ENCODE measurements around the gene NECAB2. TPM values are rescaled to one million over a fixed set of nuclear protein-coding genes. Genes with fewer than 3 reads are reported as not detected.

The NECAB2 gene
- total and polyA plus RNA-seq, 2 experiments from 2014 or later: 1.6 to 5.1 TPM

DNA sequence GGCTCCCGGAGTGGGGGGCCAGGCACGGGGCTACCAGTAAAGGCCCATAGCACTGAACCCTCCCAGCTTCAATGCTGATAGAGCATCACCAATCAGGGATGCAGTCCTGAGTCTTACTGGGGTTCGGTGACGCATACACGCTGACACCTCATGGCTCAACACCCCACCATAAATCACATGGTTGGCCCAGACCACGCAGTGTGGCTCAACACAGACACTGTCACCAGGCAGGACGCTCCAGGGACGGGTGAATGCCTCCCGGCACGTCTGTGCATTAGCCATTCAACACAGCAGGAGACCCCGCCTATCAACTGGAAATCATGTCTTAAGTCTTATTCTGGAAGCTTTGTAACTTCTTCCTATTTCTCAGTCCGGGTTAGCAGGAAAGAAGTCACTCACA lies 35.0 kb downstream of the NECAB2 start (continued):
- TF ChIP-seq, protein P1, sequence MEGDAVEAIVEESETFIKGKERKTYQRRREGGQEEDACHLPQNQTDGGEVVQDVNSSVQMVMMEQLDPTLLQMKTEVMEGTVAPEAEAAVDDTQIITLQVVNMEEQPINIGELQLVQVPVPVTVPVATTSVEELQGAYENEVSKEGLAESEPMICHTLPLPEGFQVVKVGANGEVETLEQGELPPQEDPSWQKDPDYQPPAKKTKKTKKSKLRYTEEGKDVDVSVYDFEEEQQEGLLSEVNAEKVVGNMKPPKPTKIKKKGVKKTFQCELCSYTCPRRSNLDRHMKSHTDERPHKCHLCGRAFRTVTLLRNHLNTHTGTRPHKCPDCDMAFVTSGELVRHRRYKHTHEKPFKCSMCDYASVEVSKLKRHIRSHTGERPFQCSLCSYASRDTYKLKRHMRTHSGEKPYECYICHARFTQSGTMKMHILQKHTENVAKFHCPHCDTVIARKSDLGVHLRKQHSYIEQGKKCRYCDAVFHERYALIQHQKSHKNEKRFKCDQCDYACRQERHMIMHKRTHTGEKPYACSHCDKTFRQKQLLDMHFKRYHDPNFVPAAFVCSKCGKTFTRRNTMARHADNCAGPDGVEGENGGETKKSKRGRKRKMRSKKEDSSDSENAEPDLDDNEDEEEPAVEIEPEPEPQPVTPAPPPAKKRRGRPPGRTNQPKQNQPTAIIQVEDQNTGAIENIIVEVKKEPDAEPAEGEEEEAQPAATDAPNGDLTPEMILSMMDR (conservative IDR thresholded peaks at IDR 0.05; ENCODE audit: low read depth in 2 of 2): no peak

- Mint-ChIP-seq H3K27ac (no peak overlapping the region), H3K4me1 (no peaks in the 10 kb centered on the region), H3K9me3 (no peaks in the 10 kb centered on the region), H3K27me3 (ENCODE audit: insufficient read depth, low read depth, poor library complexity) (peaks cover 8% of the 10 kb centered on the region), H3K36me3 (ENCODE audit: low read depth) (no peaks in the 10 kb centered on the region), H3K4me3 (no peak overlapping the region)
- Histone ChIP-seq H3K4me2 (no peak overlapping the region), H2AFZ (no peak overlapping the region), H3K27me3 (ENCODE audit: insufficient read depth) (no peaks in the 10 kb centered on the region), H4K20me1 (replicated peaks; ENCODE audit: insufficient read depth) (no peaks in the 10 kb centered on the region), H3K4me1 (ENCODE audit: insufficient read depth) (no peaks in the 10 kb centered on the region), H3K79me2 (replicated peaks; ENCODE audit: insufficient read depth) (no peaks in the 10 kb centered on the region), H3F3A (replicated peaks; ENCODE audit: low read depth) (no peaks in the 10 kb centered on the region), H3K9me2 (ENCODE audit: insufficient read depth) (no peaks in the 10 kb centered on the region), H3K27ac (ENCODE audit: low read depth) (no peak overlapping the region), H3K4me3 (no peak overlapping the region), H3K36me3 (ENCODE audit: insufficient read depth) (no peaks in the 10 kb centered on the region)
- TF ChIP-seq, protein P2, sequence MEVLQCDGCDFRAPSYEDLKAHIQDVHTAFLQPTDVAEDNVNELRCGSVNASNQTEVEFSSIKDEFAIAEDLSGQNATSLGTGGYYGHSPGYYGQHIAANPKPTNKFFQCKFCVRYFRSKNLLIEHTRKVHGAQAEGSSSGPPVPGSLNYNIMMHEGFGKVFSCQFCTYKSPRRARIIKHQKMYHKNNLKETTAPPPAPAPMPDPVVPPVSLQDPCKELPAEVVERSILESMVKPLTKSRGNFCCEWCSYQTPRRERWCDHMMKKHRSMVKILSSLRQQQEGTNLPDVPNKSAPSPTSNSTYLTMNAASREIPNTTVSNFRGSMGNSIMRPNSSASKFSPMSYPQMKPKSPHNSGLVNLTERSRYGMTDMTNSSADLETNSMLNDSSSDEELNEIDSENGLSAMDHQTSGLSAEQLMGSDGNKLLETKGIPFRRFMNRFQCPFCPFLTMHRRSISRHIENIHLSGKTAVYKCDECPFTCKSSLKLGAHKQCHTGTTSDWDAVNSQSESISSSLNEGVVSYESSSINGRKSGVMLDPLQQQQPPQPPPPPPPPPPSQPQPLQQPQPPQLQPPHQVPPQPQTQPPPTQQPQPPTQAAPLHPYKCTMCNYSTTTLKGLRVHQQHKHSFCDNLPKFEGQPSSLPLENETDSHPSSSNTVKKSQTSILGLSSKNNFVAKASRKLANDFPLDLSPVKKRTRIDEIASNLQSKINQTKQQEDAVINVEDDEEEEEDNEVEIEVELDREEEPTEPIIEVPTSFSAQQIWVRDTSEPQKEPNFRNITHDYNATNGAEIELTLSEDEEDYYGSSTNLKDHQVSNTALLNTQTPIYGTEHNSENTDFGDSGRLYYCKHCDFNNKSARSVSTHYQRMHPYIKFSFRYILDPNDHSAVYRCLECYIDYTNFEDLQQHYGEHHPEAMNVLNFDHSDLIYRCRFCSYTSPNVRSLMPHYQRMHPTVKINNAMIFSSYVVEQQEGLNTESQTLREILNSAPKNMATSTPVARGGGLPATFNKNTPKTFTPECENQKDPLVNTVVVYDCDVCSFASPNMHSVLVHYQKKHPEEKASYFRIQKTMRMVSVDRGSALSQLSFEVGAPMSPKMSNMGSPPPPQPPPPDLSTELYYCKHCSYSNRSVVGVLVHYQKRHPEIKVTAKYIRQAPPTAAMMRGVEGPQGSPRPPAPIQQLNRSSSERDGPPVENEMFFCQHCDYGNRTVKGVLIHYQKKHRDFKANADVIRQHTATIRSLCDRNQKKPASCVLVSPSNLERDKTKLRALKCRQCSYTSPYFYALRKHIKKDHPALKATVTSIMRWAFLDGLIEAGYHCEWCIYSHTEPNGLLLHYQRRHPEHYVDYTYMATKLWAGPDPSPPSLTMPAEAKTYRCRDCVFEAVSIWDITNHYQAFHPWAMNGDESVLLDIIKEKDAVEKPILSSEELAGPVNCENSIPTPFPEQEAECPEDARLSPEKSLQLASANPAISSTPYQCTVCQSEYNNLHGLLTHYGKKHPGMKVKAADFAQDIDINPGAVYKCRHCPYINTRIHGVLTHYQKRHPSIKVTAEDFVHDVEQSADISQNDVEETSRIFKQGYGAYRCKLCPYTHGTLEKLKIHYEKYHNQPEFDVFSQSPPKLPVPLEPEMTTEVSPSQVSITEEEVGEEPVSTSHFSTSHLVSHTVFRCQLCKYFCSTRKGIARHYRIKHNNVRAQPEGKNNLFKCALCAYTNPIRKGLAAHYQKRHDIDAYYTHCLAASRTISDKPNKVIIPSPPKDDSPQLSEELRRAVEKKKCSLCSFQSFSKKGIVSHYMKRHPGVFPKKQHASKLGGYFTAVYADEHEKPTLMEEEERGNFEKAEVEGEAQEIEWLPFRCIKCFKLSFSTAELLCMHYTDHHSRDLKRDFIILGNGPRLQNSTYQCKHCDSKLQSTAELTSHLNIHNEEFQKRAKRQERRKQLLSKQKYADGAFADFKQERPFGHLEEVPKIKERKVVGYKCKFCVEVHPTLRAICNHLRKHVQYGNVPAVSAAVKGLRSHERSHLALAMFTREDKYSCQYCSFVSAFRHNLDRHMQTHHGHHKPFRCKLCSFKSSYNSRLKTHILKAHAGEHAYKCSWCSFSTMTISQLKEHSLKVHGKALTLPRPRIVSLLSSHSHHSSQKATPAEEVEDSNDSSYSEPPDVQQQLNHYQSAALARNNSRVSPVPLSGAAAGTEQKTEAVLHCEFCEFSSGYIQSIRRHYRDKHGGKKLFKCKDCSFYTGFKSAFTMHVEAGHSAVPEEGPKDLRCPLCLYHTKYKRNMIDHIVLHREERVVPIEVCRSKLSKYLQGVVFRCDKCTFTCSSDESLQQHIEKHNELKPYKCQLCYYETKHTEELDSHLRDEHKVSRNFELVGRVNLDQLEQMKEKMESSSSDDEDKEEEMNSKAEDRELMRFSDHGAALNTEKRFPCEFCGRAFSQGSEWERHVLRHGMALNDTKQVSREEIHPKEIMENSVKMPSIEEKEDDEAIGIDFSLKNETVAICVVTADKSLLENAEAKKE (CRISPR knock-in tag; IDR thresholded peaks at IDR 0.05): no peak
- TF ChIP-seq STAT1 (IDR thresholded peaks at IDR 0.05; ENCODE audit: unreplicated experiment) (no peak), EZH2phosphoT487 (IDR thresholded peaks at IDR 0.05; ENCODE audit: unreplicated experiment) (no peak), EZH2 (IDR thresholded peaks at IDR 0.05; ENCODE audit: low read depth, unreplicated experiment) (no peak), ZNF331 (CRISPR knock-in tag; IDR thresholded peaks at IDR 0.05; ENCODE audit: low read depth) (no peak), POLR2AphosphoS5 (IDR thresholded peaks at IDR 0.05; ENCODE audit: low read depth) (no peak), CREB1 (CRISPR knock-in tag; IDR thresholded peaks at IDR 0.05; ENCODE audit: low read depth) (no peak)
- TF ChIP-seq, protein P3, sequence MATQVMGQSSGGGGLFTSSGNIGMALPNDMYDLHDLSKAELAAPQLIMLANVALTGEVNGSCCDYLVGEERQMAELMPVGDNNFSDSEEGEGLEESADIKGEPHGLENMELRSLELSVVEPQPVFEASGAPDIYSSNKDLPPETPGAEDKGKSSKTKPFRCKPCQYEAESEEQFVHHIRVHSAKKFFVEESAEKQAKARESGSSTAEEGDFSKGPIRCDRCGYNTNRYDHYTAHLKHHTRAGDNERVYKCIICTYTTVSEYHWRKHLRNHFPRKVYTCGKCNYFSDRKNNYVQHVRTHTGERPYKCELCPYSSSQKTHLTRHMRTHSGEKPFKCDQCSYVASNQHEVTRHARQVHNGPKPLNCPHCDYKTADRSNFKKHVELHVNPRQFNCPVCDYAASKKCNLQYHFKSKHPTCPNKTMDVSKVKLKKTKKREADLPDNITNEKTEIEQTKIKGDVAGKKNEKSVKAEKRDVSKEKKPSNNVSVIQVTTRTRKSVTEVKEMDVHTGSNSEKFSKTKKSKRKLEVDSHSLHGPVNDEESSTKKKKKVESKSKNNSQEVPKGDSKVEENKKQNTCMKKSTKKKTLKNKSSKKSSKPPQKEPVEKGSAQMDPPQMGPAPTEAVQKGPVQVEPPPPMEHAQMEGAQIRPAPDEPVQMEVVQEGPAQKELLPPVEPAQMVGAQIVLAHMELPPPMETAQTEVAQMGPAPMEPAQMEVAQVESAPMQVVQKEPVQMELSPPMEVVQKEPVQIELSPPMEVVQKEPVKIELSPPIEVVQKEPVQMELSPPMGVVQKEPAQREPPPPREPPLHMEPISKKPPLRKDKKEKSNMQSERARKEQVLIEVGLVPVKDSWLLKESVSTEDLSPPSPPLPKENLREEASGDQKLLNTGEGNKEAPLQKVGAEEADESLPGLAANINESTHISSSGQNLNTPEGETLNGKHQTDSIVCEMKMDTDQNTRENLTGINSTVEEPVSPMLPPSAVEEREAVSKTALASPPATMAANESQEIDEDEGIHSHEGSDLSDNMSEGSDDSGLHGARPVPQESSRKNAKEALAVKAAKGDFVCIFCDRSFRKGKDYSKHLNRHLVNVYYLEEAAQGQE (IDR thresholded peaks at IDR 0.05; ENCODE audit: unreplicated experiment): no peak
- TF ChIP-seq, protein P4, sequence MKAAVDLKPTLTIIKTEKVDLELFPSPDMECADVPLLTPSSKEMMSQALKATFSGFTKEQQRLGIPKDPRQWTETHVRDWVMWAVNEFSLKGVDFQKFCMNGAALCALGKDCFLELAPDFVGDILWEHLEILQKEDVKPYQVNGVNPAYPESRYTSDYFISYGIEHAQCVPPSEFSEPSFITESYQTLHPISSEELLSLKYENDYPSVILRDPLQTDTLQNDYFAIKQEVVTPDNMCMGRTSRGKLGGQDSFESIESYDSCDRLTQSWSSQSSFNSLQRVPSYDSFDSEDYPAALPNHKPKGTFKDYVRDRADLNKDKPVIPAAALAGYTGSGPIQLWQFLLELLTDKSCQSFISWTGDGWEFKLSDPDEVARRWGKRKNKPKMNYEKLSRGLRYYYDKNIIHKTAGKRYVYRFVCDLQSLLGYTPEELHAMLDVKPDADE (IDR thresholded peaks at IDR 0.05): no peak
- DNase-seq (ENCODE audit: low spot score) (no peak), ATAC-seq (no peak)
Measured at GRCh38 chr16:84004442-84004841, 36.4 kb downstream of the NECAB2 start.

All from GM23338 (cell line).